Body of pancreas (tissue), 4 donors: ENCODE data around the gene CFAP97D2. TPM values are rescaled to one million over a fixed set of nuclear protein-coding genes. Genes with fewer than 3 reads are reported as not detected.

Experiments
- ATAC-seq: fragments of 150-250 bp; one replicate; pipeline ENCODE4 v1.9.1; 2016
- DNase-seq, 4 donors: peaks; one replicate each; pipeline ENCODE4 v3.0.0-alpha.2; 2019
- H3K27ac ChIP-seq, 4 donors: fragments of 200-600 bp; sonication (generic); 1 replicate in 3 of 4; 2 replicates in 1 of 4; pipeline versions ENCODE4 v1.5.1 to v1.6.1; 2016 to 2019; ENCODE audit warnings: mild to moderate bottlenecking in 1 of 4, mixed read lengths in 1 of 4, moderate library complexity in 1 of 4
- H3K27me3 ChIP-seq, 2 donors: fragments of 200-600 bp; sonication (generic); one replicate each; pipeline ENCODE4 v1.6.0; 2016; ENCODE audit warnings: mild to moderate bottlenecking in 1 of 2
- H3K36me3 ChIP-seq, 2 donors: fragments of 200-600 bp; sonication (generic); replicated peaks in 1 of 2; 2 replicates each; pipeline ENCODE4 v1.5.1; 2016; ENCODE audit warnings: low read depth in 2 of 2; ENCODE audit not compliant: insufficient read depth in 1 of 2
- H3K4me1 ChIP-seq: fragments of 200-600 bp; sonication (generic); one replicate; pipeline ENCODE4 v1.6.0; 2016
- H3K4me3 ChIP-seq, 2 donors: fragments of 200-600 bp; sonication (generic); 1 replicate in 1 of 2; 2 replicates in 1 of 2; pipeline ENCODE4 v1.5.1; 2016 to 2019
- H3K9me3 ChIP-seq, 3 donors: fragments of 200-600 bp; sonication (generic); 1 replicate in 2 of 3; 2 replicates in 1 of 3; pipeline ENCODE4 v1.5.1; 2016
- POLR2A ChIP-seq, 3 donors: fragments of 450-650 bp; IDR thresholded peaks; one replicate each; pipeline ENCODE4 v1.6.1; 2016; ENCODE audit warnings: antibody characterized with exemption in 3 of 3, mild to moderate bottlenecking in 2 of 3
- WGBS, 2 donors: methylation state at CpG; one replicate each; pipeline ENCODE4 v1.1.5; 2017; 5-methylcytosine and 5-hydroxymethylcytosine counted together
- intact Hi-C: fragments of 100-400 bp; cut with DNase I; formaldehyde crosslinking; loops from one replicate; pipeline ENCODE4 v1.15.1; 2023
- total RNA-seq, 2 donors: library from RNA; depleted of rRNA; stranded (reverse); fragments of >200 nt; gene quantifications; one replicate each; pipeline ENCODE4 v1.1.0, GENCODE V29; 2016
- TF ChIP-seq, protein P1 (sequence below), 7 experiments: fragments of 450-650 bp in 4 of 7; fragments of 200-600 bp in 3 of 7; sonication (generic) in 3 of 7; IDR thresholded peaks; one replicate each; pipeline ENCODE4 v1.5.1; 2016 to 2019; ENCODE audit warnings: antibody characterized with exemption in 7 of 7

CFAP97D2 gene
- total RNA-seq, 2 donors from 2014 or later, result not detected

DNA sequence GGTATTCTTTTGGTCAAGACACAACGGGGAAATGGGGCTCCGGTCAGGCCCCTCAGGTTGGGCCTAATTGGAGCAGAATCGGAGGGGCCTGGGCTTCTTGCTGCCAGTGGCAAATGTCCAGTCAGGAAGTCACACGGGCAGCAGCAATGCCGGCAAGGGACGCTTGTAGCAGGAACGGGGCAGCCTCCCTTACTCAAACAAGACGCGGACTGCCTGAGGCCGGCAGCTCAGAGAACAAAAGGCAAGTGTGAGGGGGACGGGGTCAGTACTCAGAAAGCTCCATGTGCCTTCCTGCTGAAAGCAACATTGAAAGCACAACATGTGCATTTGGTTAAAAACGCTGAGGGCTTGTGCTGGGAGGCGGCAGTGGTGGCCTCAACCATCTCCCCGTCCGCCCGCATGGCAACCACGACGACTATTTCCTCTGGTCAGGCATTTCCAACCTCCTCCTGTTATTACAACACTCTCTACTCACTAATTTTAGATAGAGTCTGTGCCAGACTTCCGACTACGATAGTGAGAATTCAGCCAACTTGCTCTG, 26.2 kb upstream of the CFAP97D2 start:
- H3K27ac ChIP-seq, result no peak overlapping the region
- H3K9me3 ChIP-seq, result no peaks in the 10 kb centered on the region
- H3K27me3 ChIP-seq, result no peaks in the 10 kb centered on the region
- no peak for ATAC-seq
- TF ChIP-seq, protein P1, sequence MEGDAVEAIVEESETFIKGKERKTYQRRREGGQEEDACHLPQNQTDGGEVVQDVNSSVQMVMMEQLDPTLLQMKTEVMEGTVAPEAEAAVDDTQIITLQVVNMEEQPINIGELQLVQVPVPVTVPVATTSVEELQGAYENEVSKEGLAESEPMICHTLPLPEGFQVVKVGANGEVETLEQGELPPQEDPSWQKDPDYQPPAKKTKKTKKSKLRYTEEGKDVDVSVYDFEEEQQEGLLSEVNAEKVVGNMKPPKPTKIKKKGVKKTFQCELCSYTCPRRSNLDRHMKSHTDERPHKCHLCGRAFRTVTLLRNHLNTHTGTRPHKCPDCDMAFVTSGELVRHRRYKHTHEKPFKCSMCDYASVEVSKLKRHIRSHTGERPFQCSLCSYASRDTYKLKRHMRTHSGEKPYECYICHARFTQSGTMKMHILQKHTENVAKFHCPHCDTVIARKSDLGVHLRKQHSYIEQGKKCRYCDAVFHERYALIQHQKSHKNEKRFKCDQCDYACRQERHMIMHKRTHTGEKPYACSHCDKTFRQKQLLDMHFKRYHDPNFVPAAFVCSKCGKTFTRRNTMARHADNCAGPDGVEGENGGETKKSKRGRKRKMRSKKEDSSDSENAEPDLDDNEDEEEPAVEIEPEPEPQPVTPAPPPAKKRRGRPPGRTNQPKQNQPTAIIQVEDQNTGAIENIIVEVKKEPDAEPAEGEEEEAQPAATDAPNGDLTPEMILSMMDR (IDR thresholded peaks at IDR 0.05), result no peak
- TF ChIP-seq POLR2A (IDR thresholded peaks at IDR 0.05), result no peak
- H3K4me3 ChIP-seq, result no peak overlapping the region
- H3K4me1 ChIP-seq, result peaks cover 28% of the 10 kb centered on the region
- DNase-seq, result no peak
- WGBS, 2 donors, result 62 to 73% methylated on average over 20 of the region's 20 CpGs
- no peaks in the 10 kb centered on the region for H3K36me3 ChIP-seq
- intact Hi-C loops, result no loop called here

DNA sequence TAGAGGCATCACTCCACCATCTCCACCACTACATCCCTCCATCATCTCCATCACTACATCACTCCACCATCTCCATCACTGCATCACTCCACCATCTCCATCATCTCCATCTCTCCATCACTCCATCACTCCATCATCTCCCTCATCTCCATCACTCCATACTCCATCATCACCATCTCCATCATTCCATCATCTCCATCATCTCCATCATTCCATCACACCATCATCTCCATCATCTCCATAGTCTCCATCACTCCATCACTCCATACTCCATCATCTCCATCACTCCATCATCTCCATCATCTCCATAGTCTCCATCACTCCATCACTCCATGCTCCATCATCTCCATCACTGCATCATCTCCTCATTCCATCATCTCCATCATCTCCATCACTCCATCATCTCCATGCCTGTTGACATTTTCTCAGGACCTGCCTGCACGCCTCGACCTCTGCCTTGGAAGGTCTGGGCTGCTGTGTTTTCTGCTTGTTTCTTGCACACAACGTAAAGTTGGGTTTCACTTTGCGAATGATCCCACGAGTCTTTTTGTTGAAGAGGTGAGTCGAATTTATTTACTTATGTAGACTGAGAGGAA, 25.5 kb upstream of the CFAP97D2 start:
- no peak overlapping the region for H3K4me3 ChIP-seq
- no peak for DNase-seq
- intact Hi-C loops, result no loop called here
- H3K9me3 ChIP-seq, result no peaks in the 10 kb centered on the region
- peaks cover 22% of the 10 kb centered on the region for H3K4me1 ChIP-seq
- H3K36me3 ChIP-seq, result no peaks in the 10 kb centered on the region
- H3K27ac ChIP-seq, result no peak overlapping the region
- no peaks in the 10 kb centered on the region for H3K27me3 ChIP-seq
- TF ChIP-seq POLR2A (IDR thresholded peaks at IDR 0.05), result no peak
- TF ChIP-seq, protein P1 (IDR thresholded peaks at IDR 0.05), result no peak
- WGBS, 2 donors, result 93 to 94% methylated on average over 6 of the region's 6 CpGs
- no peak for ATAC-seq

DNA sequence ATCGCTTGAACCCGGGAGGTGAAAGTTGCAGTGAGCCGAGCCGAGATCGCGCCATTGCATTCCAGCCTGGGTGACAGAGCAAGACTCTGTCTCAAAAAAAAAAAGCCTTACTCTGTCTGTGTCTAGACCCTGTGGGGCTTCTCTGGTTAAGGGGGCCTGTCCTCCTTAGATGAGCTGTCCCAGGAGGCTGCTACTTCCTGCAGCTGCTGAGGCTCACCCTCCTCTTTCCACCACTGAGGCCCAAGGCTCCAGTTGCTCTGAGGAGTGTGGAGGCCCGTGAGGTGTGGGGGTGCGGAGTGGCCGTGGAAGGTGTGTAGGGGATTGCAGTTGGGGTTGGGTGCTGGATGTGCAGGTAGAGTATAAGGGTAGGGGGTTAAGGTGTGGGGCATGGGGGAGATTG, 24.6 kb upstream of the CFAP97D2 start:
- no peak for TF ChIP-seq POLR2A (IDR thresholded peaks at IDR 0.05)
- TF ChIP-seq, protein P1 (IDR thresholded peaks at IDR 0.05), result no peak
- Histone ChIP-seq H3K36me3 (no peaks in the 10 kb centered on the region), H3K4me1 (peaks cover 14% of the 10 kb centered on the region), H3K4me3 (no peak overlapping the region), H3K9me3 (no peaks in the 10 kb centered on the region), H3K27me3 (no peaks in the 10 kb centered on the region), H3K27ac (no peak overlapping the region)
- WGBS, 2 donors, result 80 to 93% methylated on average over 9 of the region's 9 CpGs
- no peak for DNase-seq
- intact Hi-C loops, result no loop called here
- no peak for ATAC-seq

DNA sequence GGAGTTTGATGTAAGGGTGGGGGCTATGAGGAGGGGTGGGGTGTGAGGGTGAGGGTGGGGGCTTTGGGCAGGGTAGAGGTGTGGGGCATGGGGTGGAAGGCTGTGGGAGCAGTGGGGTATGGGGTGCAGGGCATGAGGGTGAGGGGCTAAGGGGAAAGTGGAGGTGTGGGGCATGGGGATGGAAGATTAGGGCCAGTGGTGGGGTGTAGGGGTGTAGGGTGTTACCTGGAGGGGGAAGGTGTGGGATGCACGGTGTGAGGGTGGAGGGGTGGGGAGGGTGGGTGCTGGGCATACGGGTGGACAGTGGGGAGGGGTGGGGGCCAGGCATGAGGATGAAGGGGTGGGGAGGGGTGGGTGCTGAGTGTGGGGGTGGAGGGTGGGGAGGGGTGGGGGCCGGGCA, 23.7 kb upstream of the CFAP97D2 start:
- ATAC-seq (no peak), DNase-seq (no peak)
- 40% methylated on average over 1 of the region's 3 CpGs; no CpG with 5 or more reads in 1 of the 2 donors for WGBS, 2 donors
- intact Hi-C loops, result no loop called here
- TF ChIP-seq POLR2A (IDR thresholded peaks at IDR 0.05), result no peak
- TF ChIP-seq, protein P1 (IDR thresholded peaks at IDR 0.05), result no peak
- Histone ChIP-seq H3K36me3 (no peaks in the 10 kb centered on the region), H3K27me3 (no peaks in the 10 kb centered on the region), H3K4me3 (no peak overlapping the region), H3K4me1 (peaks cover 6% of the 10 kb centered on the region), H3K27ac (no peak overlapping the region), H3K9me3 (no peaks in the 10 kb centered on the region)
